ENCODE results near the gene MAPKAPK5.

The MAPKAPK5 gene

GRCh38 chr12:111841750-111842555, at the start of gene MAPKAPK5:
MAPKAPK5 (plus strand) TSS chr12:111842228; CDS start chr12:111842734, 506 bp downstream.
- TF ChIP-seq CTCF (IDR thresholded peaks at IDR 0.05) = no peak
- Histone ChIP-seq H3K4me3 (peak within 1 kb of the TSS; percentile 80), H3K27ac (peak within 1 kb of the TSS; percentile 85 to 97)
- DNase-seq (ENCODE audit: low spot score) = peak; percentile 94

- H3K4me3 ChIP-seq = no peak overlapping the region
- no peak for TF ChIP-seq CTCF (IDR thresholded peaks at IDR 0.05)
- no peak for DNase-seq (ENCODE audit: low spot score)
- peak overlapping the region in 1 of 2 donors; percentile 68 for H3K27ac ChIP-seq
Observed at GRCh38 chr12:111792856-111793235, 49.2 kb upstream of the MAPKAPK5 start.

GRCh38 chr12:111798182-111798581, 43.8 kb upstream of the MAPKAPK5 start:
- no peak overlapping the region for H3K27ac ChIP-seq
- no peak for TF ChIP-seq CTCF (IDR thresholded peaks at IDR 0.05)
- H3K4me3 ChIP-seq = no peak overlapping the region
- DNase-seq (ENCODE audit: low spot score) = no peak

GRCh38 chr12:111799758-111800157, 42.3 kb upstream of the MAPKAPK5 start:
- DNase-seq (ENCODE audit: low spot score) = no peak
- Histone ChIP-seq H3K27ac (no peak overlapping the region), H3K4me3 (no peak overlapping the region)
- no peak for TF ChIP-seq CTCF (IDR thresholded peaks at IDR 0.05)

- no peak overlapping the region for H3K4me3 ChIP-seq
- no peak for TF ChIP-seq CTCF (IDR thresholded peaks at IDR 0.05)
- H3K27ac ChIP-seq = no peak overlapping the region
- DNase-seq (ENCODE audit: low spot score) = no peak
Observed at GRCh38 chr12:111803038-111803626, 38.9 kb upstream of the MAPKAPK5 start.

- Histone ChIP-seq H3K4me3 (no peak overlapping the region), H3K27ac (no peak overlapping the region)
- TF ChIP-seq CTCF (IDR thresholded peaks at IDR 0.05) = no peak
- DNase-seq (ENCODE audit: low spot score) = no peak
Observed at GRCh38 chr12:111803851-111804250, 38.2 kb upstream of the MAPKAPK5 start.

GRCh38 chr12:111806304-111806703, 35.7 kb upstream of the MAPKAPK5 start:
- H3K27ac ChIP-seq = no peak overlapping the region
- no peak for TF ChIP-seq CTCF (IDR thresholded peaks at IDR 0.05)
- no peak for DNase-seq (ENCODE audit: low spot score)
- no peak overlapping the region for H3K4me3 ChIP-seq

All from coronary artery (tissue), 2 donors.